Gastrocnemius medialis (tissue), 4 donors: ENCODE measurements around the gene KDM5C.

ENCODE experiments used
- POLR2A ChIP-seq, 2 donors: fragments of 450-650 bp; IDR thresholded peaks; one replicate each; pipeline ENCODE4 v1.6.1; 2017; ENCODE audit warnings: antibody characterized with exemption in 2 of 2, mild to moderate bottlenecking in 2 of 2, moderate library complexity in 2 of 2
- TF ChIP-seq, protein P1 (sequence below), 5 experiments: fragments of 450-650 bp in 3 of 5; fragments of 200-600 bp in 2 of 5; sonication (generic) in 2 of 5; IDR thresholded peaks in 4 of 5; conservative IDR thresholded peaks in 1 of 5; 1 replicate in 4 of 5; 2 replicates in 1 of 5; pipeline ENCODE4 v1.5.1; 2016 to 2019; ENCODE audit warnings: antibody characterized with exemption in 5 of 5, mild to moderate bottlenecking in 3 of 5, moderate library complexity in 3 of 5

GRCh38 chrX:53272808-53273337 is 47.9 kb upstream of the KDM5C start:
- TF ChIP-seq, protein P1, sequence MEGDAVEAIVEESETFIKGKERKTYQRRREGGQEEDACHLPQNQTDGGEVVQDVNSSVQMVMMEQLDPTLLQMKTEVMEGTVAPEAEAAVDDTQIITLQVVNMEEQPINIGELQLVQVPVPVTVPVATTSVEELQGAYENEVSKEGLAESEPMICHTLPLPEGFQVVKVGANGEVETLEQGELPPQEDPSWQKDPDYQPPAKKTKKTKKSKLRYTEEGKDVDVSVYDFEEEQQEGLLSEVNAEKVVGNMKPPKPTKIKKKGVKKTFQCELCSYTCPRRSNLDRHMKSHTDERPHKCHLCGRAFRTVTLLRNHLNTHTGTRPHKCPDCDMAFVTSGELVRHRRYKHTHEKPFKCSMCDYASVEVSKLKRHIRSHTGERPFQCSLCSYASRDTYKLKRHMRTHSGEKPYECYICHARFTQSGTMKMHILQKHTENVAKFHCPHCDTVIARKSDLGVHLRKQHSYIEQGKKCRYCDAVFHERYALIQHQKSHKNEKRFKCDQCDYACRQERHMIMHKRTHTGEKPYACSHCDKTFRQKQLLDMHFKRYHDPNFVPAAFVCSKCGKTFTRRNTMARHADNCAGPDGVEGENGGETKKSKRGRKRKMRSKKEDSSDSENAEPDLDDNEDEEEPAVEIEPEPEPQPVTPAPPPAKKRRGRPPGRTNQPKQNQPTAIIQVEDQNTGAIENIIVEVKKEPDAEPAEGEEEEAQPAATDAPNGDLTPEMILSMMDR (IDR thresholded peaks at IDR 0.05 in 4 of 5, conservative IDR thresholded peaks at IDR 0.05 in 1 of 5) = no peak
- no peak for TF ChIP-seq POLR2A (IDR thresholded peaks at IDR 0.05)
